Prostate gland (tissue), 2 donors: ENCODE results near the gene SORL1.

Source experiments
- CTCF ChIP-seq, 4 experiments: fragments of 200-600 bp in 2 of 4; fragments of 450-650 bp in 2 of 4; sonication (generic) in 2 of 4; IDR thresholded peaks; 1 replicate in 3 of 4; 2 replicates in 1 of 4; pipeline ENCODE4 v1.5.1; 2016 to 2019; ENCODE audit warnings: antibody characterized with exemption in 4 of 4, mild to moderate bottlenecking in 2 of 4, moderate library complexity in 2 of 4
- POLR2A ChIP-seq: fragments of 450-650 bp; IDR thresholded peaks from one replicate; pipeline ENCODE4 v1.6.1; 2016; ENCODE audit warnings: antibody characterized with exemption, mild to moderate bottlenecking
- POLR2AphosphoS5 ChIP-seq: sonication (generic); formaldehyde crosslinking; IDR thresholded peaks from one replicate; pipeline ENCODE4 v1.6.1; 2017; ENCODE audit warnings: antibody characterized with exemption

DNA sequence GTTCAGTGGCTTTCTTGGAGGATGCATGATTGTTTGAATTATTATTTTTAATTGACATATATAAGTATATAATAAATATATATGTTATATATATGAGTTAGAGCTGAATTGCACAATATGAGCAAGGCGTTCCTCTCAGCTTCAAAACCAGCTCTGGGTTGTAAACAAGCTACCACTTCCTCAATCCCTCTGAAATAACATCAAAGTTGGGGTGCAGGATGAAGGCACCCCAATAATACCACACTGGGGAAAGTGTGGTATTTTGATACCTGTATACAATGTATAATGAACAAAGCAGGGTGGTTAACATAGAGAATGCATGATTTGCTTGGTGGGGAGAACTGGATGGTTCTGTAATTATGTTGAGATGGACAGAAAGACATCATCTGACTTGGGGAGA lies 1.7 kb upstream of the SORL1 start:
- TF ChIP-seq CTCF (IDR thresholded peaks at IDR 0.05) (no peak), POLR2AphosphoS5 (no peak), POLR2A (no peak)
